Dermis blood vessel endothelial cell (primary cell): Measurements from ENCODE around the gene HERPUD2. TPM values are rescaled to one million over a fixed set of nuclear protein-coding genes. Genes with fewer than 3 reads are reported as not detected.
"Not testable (repeated sequence)": the region's sequence is repeated elsewhere in the genome, so short reads cannot be mapped to it uniquely, and the experiment has no call there.

Experiments
- DNase-seq: peaks from one replicate; pipeline ENCODE4 v3.0.0; 2010
- total RNA-seq: library from RNA; depleted of rRNA; stranded (reverse); fragments of >200 nt; gene quantifications from 2 replicates; pipeline ENCODE4 v1.2.3, GENCODE V29; 2014

Gene HERPUD2
- total RNA-seq, 1 donor from 2014 or later, result 21.8 TPM

DNA sequence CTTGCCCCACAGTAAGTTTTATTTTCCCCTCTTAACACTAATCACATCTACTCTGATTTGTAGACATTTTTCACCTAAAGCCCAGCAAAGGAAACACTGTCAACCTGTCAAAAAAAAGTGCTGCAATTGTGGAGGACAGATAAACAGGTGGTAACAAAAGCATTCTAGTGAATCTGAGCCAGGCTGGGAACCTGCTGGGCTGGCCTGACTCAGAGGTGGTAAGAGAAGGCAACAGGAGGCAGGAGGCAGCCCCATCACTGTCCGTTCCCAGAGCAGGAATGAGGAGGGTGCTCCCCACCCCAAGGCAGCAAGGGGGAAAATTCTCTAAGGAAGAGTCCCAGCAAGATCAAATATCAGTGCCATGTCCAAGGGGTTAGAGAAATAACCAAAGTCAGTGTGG, 19.5 kb upstream of the HERPUD2 start:
- DNase-seq, result no peak

DNA sequence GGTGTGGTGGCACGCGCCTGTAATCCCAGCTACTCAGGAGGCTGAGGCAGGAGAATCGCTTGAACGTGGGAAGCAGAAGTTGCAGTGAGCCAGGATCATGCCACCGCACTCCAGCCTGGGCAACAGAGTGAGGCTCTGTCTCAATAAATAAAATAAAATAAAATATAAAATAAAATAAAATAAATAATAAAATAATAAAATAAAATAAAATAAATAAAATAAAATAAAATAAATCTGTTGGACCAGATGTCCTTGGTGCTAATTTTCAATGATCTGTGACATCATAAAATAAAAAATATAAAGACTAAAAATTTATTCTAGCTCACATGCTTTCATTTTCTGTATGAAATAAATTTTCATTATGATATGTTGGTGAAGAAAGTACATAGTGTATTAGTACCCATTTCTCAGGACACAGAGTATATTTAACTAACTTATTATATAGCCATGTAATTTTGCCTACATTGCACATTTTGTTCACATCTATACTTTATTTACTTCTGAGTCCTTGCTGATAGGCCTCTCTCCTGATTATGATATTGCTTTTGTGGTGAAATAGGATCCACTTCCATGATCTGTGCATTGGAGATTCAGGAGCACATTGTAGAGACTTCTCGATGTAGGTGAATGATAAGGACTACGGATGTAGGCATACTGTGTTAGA, 17.8 kb upstream of the HERPUD2 start:
- DNase-seq, result no peak

DNA sequence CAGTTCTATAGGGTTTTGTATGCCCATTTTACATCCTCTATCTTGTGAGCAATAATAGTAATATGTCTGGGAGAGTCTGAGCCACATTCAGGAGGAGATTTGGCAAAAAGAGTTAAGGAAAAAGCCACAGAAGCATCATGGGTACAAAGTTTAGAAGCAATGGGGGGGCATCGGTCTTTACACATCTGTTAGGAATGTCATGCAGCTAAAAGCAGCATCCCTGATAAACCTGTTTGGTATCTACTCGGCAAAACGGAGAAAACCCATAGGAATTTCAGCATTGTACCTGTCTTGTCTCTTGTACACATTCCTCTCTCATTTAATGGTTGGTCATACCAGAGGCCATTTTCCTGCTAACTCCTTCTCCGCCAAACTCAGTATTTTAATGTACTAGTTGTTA, 12.5 kb upstream of the HERPUD2 start:
- no peak for DNase-seq

DNA sequence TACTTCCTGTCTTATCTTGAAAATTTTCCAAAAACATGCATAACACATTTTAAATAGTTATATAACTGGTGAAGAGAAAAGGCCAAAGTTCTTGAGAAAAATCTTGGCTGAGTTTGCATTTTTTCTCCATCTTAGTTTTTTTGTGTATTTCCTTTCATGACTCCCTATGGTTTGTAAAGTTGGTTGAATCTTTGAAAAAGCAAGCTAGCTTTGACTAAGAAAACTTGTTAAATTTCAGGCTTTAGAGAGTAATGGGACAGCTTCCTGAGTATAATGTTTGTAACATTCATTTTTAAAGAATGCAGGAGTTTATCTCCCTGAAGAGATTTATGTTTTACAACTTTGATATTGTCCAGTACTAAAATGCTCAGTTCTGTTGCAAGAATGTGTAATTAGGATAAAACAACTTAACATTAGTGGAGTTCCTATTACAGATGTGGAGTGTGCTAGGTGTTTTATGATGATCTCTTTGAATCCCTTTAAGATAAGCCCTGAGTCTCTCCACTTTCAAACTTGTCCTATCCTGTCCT, 11.1 kb upstream of the HERPUD2 start:
- no peak for DNase-seq

DNA sequence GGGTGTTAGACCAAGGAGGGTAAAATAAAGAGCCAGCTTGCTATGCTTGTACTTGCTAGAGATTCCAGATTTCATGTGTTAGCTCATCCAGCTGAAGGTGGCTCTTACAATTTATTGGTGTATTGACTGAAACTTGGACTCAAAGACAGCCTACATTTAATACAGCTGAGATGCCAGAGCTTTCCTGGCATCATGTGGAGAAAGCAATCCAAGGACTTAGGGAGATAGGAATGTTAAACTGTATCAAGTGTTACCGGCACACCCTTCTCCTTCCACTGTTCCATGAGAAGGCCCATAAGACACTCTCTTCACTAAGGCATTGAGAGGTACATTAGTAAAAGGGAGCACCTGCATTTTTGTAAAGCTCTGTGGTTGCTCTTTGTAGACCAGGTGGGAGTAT, 9.3 kb upstream of the HERPUD2 start:
- DNase-seq, result no peak

DNA sequence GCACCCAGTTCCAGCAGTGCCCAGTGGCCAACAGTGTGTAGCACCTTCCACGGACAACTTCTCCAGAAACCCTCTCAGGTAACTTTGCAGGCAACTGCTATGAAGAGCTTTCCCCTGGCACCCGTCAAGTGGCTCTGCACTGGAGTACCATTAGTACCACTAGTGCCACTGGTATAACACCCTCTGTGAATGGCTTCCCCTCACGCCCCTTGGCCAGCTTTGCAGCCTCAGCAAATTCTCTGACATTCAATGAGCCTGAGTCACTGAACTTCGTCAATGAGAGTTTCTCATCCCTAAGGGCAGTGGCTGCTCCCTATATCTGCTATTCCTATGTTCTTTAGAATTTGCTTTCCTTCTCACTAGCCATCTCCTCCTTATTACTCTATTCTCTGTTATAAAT, 7.6 kb upstream of the HERPUD2 start:
- DNase-seq, result no peak

DNA sequence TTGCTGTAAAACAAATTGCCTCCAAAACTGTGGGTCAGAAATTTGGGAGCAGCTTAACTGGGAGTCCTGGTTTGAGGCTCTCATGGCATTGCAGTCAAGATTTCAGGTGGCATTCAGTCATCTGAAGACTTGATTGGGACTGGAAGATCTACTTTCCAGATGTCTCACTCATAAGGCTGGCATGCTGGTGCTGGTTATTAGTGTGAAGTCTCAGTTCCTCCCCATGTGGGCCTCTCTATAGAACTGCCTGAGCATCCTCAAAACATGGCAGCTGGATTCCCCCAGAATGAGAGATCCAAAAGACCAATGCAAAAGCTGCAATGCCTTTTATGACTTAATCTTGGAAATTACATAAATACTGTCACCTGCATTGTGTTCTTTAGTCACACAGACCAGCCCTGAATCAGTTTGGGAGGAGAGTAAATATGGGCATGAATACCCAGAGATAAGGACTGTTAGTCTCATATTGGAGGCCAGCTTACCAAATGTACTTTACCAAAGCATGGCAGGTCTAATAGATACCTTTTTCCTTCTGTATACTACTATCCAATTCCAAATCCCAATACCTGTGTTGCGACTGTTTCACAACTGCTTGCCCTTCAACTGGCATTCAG, 6.5 kb upstream of the HERPUD2 start:
- DNase-seq, result no peak

DNA sequence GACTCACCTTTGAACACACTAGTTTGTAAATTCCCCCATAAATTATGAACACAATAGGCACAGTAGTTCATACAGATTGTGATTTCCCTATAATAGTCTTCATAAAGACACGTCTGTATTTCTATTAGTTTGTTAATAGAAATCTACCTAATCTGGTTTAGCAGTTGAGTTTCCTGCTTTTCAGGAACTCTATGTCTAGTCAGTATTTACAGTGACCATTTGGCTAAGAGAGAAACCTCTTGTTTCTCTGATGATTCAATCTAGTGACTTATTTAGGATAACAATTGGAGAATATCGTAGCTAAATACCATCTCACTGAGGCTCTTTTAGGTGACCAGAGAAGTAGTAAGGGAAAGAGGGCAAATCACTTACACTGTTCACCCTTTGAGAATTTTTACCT, 5.9 kb upstream of the HERPUD2 start:
- no peak for DNase-seq

DNA sequence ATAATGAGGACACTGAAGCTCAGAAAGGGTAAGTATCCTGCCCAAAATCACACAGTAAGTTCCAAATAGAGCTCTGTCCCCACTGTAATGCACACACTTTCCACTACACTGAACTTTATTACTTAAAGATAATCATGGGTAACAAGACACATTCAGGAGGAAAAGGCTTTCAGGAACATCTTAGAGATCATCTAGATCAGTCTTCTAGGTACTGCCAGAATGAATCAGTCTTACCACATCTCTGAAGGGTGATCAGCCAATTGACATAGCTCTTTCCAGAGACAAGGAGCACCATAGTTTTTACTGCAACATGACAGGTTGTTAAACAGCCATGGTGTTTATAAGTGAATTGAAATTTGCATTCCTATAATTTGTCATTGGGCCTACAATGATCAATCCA, 5.4 kb upstream of the HERPUD2 start:
- DNase-seq, result no peak

DNA sequence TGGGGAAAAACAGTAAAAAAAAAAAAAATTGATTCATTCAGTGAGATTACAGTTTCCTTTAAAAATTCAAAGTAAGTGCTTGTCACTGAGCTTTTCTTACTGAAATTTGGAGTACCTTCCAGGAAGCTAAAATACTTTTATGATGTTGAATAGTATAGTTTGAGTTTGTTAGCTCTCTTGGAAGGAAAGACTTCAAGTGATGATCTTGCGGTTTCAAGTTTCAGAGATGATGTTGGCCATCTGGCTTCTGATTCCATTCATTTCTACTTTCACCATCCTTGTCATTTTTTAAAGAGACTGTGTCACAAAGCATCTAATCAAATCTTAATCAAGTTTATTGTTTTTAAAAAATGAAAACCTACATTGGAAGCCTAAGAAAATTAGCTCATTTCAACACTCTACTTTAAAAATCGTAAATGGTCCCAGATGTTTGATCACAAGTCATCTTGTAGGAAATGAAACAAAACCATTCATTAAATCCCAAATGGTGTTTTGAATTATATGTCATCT, 4.9 kb upstream of the HERPUD2 start:
- DNase-seq, result no peak

DNA sequence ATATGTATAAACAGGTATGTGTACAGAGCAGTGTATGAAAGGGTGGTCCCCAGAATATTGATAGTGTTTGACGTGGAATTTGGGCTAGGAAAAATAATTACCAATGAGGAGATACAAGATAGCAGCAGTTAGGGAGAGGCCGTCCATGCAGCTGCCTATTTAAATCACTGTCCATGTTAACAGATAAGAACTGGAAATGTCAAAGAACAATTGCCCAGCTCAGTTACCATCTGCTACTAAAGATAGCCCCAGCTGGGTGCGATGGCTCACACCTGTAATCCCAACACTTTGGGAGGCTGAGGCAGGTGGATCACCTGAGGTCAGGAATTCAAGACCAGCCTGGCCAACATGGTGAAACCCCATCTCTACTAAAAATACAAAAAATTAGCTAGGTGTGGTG, 3.4 kb upstream of the HERPUD2 start:
- not testable (repeated sequence) for DNase-seq

DNA sequence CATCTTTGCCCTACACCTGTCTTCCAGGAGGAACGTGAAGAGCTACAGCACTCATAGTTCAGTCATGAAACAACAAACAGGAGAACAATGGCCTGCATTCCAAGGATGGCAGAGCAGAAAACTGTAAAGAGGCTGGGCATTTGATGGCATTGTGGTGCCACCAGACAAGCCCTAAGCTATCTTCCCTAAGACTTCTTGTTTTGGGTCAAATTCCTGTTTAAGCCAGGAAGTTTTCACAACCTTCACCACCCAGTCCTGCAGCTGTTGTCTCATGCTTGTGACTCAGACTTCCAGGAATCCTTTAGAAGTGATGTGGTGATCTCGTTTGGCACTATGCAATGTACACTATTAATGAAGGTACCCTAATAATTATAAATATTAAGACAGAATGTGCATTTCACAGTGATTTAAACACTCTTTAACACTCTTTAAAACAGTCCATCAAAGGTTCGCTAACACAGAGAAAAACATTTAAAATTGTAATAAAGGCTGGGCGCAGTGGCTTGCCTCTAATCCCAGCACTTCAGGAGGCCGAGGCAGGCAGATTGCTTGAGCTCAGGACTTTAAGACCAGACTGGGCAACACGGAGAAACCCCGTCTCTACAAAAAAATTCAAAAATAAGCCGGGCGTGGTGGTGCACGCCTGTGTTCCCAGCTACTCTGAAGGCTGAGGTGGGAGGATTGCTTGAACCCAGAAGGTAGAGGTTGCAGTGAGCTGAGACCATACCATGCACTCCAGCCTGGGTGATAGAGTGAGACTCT, 2.7 kb upstream of the HERPUD2 start:
- peak; percentile 70 for DNase-seq

DNA sequence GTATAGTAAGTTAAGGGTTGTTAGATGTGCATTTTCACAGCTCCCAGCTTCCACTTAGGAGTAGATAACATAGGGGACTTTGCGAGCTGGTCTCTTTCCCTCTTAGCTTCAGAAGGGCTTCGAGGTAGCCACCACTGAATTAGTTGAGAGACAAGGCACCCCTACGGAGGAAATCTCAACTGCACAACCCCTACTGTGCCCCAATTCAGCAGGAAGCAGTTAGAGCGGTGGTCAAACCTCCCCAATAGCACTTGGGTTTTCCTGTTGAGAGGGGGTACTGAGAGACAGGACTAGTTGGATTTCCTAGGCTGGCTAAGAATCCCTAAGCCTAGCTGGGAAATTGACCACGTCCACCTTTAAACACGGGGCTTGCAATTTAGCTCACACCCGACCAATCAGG, 1.1 kb upstream of the HERPUD2 start:
- DNase-seq, result no peak

DNA sequence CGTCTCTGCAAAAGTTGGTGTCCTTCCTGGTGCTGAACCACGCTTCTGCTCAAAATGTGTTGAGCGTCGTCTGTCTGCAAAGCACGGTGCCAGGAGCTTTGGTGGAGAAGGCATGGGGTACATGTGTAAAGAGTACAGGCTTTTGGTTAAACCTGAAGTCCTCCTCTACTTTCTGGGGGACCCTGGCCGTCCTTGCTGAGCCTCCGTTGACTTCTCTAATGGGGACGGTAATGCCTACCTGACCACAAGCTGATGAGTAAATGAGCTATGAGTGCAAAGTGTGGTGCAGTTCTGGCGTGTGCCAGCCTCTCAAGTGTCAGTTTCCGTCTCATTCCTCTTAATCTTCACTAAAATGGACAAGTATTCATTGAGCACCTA, 527 bp upstream of the HERPUD2 start:
- DNase-seq, result no peak

DNA sequence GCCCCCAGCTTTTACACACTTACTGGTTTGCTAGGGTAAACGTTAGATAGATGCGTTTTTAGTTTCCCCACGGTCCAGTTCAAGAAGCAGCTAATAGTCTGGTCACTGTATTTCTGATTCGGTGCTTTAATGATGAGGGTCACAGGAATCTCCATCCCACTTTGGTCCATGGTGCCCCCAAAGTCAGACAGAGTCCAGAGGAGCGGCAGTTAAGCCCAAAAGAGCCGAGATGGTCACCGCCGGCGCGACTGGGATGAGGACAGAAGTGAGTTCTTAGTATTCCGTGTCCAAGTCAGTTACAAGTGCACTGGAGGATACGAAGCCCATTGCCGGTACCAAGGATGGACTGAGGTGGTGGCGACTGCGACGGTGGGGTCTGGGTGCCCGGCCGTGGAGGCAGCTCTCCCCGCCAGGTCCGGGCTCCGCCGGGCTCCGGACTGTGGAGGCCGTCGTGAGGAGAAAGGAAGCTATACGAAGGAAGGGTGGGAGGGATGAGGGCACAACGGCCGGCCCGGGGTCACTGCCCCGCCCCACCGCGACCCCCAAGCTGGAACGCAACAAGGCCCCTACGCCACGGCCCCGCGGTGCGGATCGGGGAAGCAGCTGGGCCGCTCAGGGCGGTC, 663 bp downstream of the HERPUD2 start:
- peak; percentile 50 for DNase-seq

DNA sequence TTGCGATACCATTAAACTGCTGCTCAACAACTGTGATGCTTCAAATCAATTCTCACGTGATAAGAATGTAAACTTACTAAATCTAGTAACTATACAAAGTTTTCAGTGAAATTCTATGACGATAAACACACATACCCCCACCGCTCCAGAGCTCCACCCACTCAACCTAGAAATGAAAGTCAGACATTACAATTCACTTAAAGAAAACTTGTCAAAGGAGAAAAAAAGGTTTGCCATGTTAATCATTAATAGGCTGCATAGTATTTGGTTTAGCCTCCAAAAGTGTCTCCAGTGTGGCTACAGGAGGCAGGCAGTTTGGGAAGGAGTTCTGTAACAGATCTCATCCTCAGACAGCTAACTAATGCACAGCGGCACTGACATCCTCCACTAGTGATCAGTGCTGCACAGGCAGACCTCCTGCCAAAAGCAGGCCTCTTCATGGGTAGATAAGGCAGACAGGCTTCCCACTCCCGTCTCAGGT, 3.1 kb downstream of the HERPUD2 start:
- DNase-seq, result no peak

DNA sequence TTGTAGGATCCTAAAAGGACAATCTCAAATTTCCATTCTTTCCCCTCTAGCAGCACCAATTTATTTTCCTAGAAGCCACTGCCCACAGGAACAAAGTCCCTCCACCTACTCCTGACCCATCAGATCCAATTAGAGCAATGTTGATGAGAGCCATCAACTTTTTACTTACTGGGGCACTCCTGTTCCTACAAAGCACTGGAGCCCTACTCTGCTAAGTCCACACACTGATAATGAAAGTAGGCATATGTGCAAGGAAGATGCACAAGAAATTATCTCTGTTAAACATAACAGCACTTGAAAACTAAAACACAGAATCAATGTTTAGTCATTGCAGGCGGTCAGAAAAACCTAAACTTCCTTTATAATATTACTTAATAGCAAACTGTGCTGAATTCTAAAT, 3.6 kb downstream of the HERPUD2 start:
- DNase-seq, result no peak

DNA sequence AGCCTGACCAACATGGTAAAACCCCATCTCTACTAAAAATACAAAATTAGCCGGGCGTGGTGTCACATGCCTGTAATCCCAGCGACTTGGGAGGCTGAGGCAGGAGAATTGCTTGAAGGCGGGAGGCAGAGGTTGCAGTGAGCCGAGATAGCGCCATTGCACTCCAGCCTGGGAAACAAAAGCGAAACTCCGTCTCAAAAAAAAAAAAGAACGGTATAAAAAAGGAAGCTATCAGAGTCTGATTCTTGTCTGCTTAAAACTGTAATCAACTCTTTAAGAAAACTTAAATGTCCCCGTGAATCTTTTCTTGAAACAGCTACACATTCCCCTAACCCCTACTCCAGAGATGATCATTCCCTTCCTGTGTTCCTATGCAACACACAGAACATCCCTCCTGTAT, 4.3 kb downstream of the HERPUD2 start:
- DNase-seq, result not testable (repeated sequence)

DNA sequence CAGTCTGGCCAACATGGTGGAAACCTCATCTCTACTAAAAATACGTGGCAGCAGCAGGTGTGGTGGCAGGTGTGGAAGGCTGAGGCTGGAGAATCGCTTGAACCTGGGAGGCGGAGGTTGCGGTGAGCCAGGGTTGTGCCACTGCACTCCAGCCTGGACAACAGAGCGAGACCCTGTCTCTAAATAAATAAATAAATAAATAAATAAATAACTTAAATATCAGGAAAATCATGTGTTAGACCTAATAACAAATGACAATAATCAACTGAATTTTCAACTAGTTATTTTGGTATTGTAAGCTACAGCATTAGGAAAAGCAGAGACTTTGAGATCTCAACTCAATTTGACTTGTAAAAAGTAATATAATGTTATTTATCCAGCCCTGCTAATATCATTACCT, 9.2 kb downstream of the HERPUD2 start:
- no peak for DNase-seq

DNA sequence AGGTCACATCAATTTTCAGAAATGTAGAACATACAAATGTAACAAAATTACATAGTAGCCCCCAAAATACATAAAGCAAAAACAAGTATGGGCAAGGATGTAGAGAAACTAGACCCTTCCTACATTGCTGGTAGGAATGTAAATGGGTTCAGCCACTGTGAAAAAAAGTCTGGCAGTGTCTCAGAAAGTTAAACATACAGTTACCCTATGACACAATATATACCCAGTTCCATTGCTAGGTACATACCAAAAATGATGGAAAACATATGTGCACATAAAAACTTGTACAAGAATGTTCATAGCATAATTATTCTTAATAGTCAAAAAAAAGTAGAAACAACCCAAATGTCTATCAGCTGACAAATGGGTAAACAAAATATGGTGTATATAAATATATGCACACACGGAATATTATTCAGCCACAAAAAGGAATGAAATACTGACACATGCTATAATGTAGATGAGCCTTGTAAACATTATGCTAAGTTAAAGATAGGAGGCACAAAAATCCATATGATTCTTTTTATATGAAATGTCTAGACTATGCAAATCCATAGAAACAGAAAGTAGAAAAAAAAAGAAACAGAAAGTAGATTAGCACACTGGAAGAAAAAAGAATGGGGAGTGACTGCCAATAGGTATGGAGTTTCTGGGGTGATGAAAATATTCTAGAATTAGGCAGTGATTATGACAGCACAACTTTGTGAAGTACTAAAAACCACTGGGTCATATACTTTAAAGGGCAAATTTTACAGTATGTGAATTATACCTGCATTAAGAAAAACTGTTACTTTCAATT, 13.5 kb downstream of the HERPUD2 start:
- no peak for DNase-seq

DNA sequence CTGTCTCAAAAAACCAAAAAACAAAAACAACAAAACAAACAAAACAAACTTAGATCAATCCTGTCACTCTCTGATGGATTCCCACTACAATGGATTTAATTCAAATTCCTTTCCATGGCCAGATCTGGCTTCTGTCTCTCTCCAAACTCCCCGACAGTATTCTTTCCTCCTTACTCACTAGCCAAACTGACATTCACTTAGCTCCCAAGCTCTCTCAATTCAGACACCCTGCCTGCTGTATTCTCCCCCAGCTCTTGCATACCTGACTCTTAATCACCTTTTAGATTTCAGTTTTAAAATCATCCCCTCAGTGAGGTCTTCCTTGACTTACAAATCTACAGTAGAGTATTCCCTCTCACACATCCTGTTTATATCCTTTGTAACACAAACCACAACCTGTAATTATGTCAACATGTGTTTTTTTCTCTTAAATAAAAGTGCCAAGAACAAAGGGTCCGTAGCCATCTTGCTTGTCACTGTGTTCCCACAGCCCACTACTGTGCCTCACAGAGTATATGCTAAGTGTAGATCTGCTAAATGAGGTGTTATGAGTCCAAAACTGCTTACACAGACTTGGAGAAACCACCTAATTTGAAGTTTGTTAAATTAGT, 14.4 kb downstream of the HERPUD2 start:
- no peak for DNase-seq
